Diencephalon (tissue), 1 donor: ENCODE results near the gene PCIF1. TPM values are rescaled to one million over a fixed set of nuclear protein-coding genes. Genes with fewer than 3 reads are reported as not detected.

Experiments
- total RNA-seq: library from RNA; depleted of rRNA; stranded (reverse); fragments of >200 nt; gene quantifications from one replicate; pipeline ENCODE4 v1.2.3, GENCODE V29; 2014

The PCIF1 gene
- 12.5 TPM for total RNA-seq

GRCh38 chr20:45934586-45935415 is at the start of gene PCIF1:
PCIF1 (plus strand) TSS chr20:45934683; CDS start chr20:45939000, 4,317 bp downstream.

GRCh38 chr20:45887346-45887715 is 47.2 kb upstream of the PCIF1 start, which contains the start of gene SPATA25:
SPATA25 (minus strand) TSS chr20:45887622; CDS start chr20:45887590, 32 bp downstream.

GRCh38 chr20:45890985-45891983 is 43.2 kb upstream of the PCIF1 start, which contains the start of the genes CTSA and NEURL2:
CTSA (plus strand) TSS chr20:45891335; CDS start chr20:45891569, 234 bp downstream.
NEURL2 (minus strand) TSS chr20:45891208; CDS start chr20:45890991, 217 bp downstream.

GRCh38 chr20:45911486-45912343 is 22.8 kb upstream of the PCIF1 start, which contains the start of gene PLTP:
PLTP (minus strand) TSS chr20:45912155; CDS start chr20:45911452, 703 bp downstream.

GRCh38 chr20:45971675-45972499 is 37.4 kb downstream of the PCIF1 start, which contains the start of gene ZNF335:
ZNF335 (minus strand) TSS chr20:45972203; CDS start chr20:45971410, 793 bp downstream.

Other genes starting within 250 kb of the PCIF1 start
- not detected for gene WFDC13, start 232.6 kb upstream of the PCIF1 start, total RNA-seq
- gene WFDC10B, start 229.7 kb upstream of the PCIF1 start, total RNA-seq = not detected
- gene SPINT4, start 212.3 kb upstream of the PCIF1 start, total RNA-seq = not detected
- 0.69 TPM for gene WFDC3, start 142.8 kb upstream of the PCIF1 start, total RNA-seq
- gene DNTTIP1, start 142.7 kb upstream of the PCIF1 start, total RNA-seq = 12.5 TPM
- 7.6 TPM for gene UBE2C, start 122.0 kb upstream of the PCIF1 start, total RNA-seq
- gene TNNC2, start 107.4 kb upstream of the PCIF1 start, total RNA-seq = not detected
- 21.0 TPM for gene SNX21, start 100.9 kb upstream of the PCIF1 start, total RNA-seq
- gene ACOT8, start 77.3 kb upstream of the PCIF1 start, total RNA-seq = 40.4 TPM
- gene ZSWIM3, start 77.1 kb upstream of the PCIF1 start, total RNA-seq = 13.8 TPM
- gene ZSWIM1, start 53.5 kb upstream of the PCIF1 start, total RNA-seq = 6.7 TPM
- 1.6 TPM for gene SPATA25, start 47.1 kb upstream of the PCIF1 start, total RNA-seq
- 4.6 TPM for gene NEURL2, start 43.5 kb upstream of the PCIF1 start, total RNA-seq
- gene CTSA, start 43.3 kb upstream of the PCIF1 start, total RNA-seq = 28.4 TPM
- 49.8 TPM for gene PLTP, start 22.5 kb upstream of the PCIF1 start, total RNA-seq
- gene ZNF335, start 37.5 kb downstream of the PCIF1 start, total RNA-seq = 15.5 TPM
- 0.23 TPM for gene MMP9, start 74.2 kb downstream of the PCIF1 start, total RNA-seq
- gene SLC12A5, start 94.5 kb downstream of the PCIF1 start, total RNA-seq = 113 TPM
- 21.9 TPM for gene NCOA5, start 155.3 kb downstream of the PCIF1 start, total RNA-seq
- 0.92 TPM for gene CD40, start 183.6 kb downstream of the PCIF1 start, total RNA-seq